Adrenal gland (tissue), 12 donors: ENCODE measurements around the gene TNFRSF1B. TPM values are rescaled to one million over a fixed set of nuclear protein-coding genes. Genes with fewer than 3 reads are reported as not detected.

ENCODE experiments used
- DNase-seq, 7 donors: peaks; one replicate each; pipeline ENCODE4 v3.0.0-alpha.2; 2019 to 2020
- H3K27ac ChIP-seq, 5 donors: fragments of 200-600 bp; sonication (generic) in 4 of 5; 1 replicate in 3 of 5; 2 replicates in 2 of 5; pipeline versions ENCODE4 v1.5.1 to v1.8.0; 2016 to 2020; ENCODE audit warnings: mild to moderate bottlenecking in 1 of 5
- H3K27me3 ChIP-seq: fragments of 200-600 bp; 2 replicates; pipeline ENCODE4 v1.8.0; 2021
- H3K36me3 ChIP-seq, 2 donors: fragments of 200-600 bp; replicated peaks in 1 of 2; 1 replicate in 1 of 2; 2 replicates in 1 of 2; pipeline versions ENCODE4 v1.5.1 to v1.8.0; 2018 to 2022
- H3K4me1 ChIP-seq, 2 donors: fragments of 200-600 bp; replicated peaks in 1 of 2; 1 replicate in 1 of 2; 2 replicates in 1 of 2; pipeline versions ENCODE4 v1.5.1 to v1.8.0; 2018 to 2021
- H3K4me3 ChIP-seq, 4 donors: fragments of 200-600 bp; sonication (generic) in 3 of 4; one replicate each; pipeline ENCODE4 v1.5.1; 2016 to 2018
- H3K9me3 ChIP-seq, 3 donors: fragments of 200-600 bp; sonication (generic) in 1 of 3; replicated peaks in 1 of 3; 1 replicate in 2 of 3; 2 replicates in 1 of 3; pipeline versions ENCODE4 v1.5.1 to v1.8.0; 2016 to 2021
- CTCF ChIP-seq, 6 experiments: fragments of 450-650 bp in 4 of 6; fragments of 200-600 bp in 2 of 6; sonication (generic) in 1 of 6; IDR thresholded peaks; 1 replicate in 5 of 6; 2 replicates in 1 of 6; pipeline versions ENCODE4 v1.5.1 to v1.8.0; 2016 to 2021; ENCODE audit warnings: antibody characterized with exemption in 6 of 6, mild to moderate bottlenecking in 2 of 6, moderate library complexity in 1 of 6
- POLR2A ChIP-seq, 2 donors: fragments of 450-650 bp; IDR thresholded peaks; one replicate each; pipeline ENCODE4 v1.6.1; 2017; ENCODE audit warnings: antibody characterized with exemption in 2 of 2, mild to moderate bottlenecking in 2 of 2, moderate library complexity in 1 of 2
- WGBS, 4 donors: extraction: QIAGEN DNeasy Blood & Tissue Kit in 2 of 4; methylation state at CpG; one replicate each; pipeline versions ENCODE4 v1.1.5 to v1.1.7; 2013 to 2017; 5-methylcytosine and 5-hydroxymethylcytosine counted together
- intact Hi-C, 2 donors: fragments of 100-400 bp; cut with DNase I; formaldehyde crosslinking; loops; one replicate each; pipeline versions ENCODE4 v1.14.1 to v1.15.0; 2022 to 2023
- polyA plus RNA-seq, 3 donors: library from polyadenylated mRNA; stranded (reverse); fragments of 200-250 nt in 2 of 3; fragments of 350-450 nt in 1 of 3; fragmentation: Illumina TruSeq in 1 of 3; extraction: RNeasy Lipid Tissue Mini Kit (QIAGEN cat#74804) in 1 of 3; gene quantifications; one replicate each; pipeline ENCODE4 v1.2.3, GENCODE V29; 2013 to 2014
- total RNA-seq, 9 donors: library from RNA; depleted of rRNA in 4 of 9; stranded (reverse); fragments of >200 nt in 4 of 9; fragments of 120-200 nt in 1 of 9; fragmentation: NEBNext Ultra II Directional in 1 of 9; extraction: Animal tissue kit (Norgen Biotek cat#: 25700) in 1 of 9; gene quantifications; one replicate each; pipeline versions ENCODE4 v1.1.0 to v1.2.4, GENCODE V29; 2013 to 2023
- donor health status: healthy with polysubstance abuse.
- donor health status: Bipolar disorder and iron deficiency.
- donor health status: DM: yes; HTN: yes; CAD: no.
- donor health status: DM: no; HTN: no; CAD: no.
- donor health status: DM: no; HTN: no; CAD: no.
- donor health status: DM: yes; HTN: yes; CAD: no.

The TNFRSF1B gene
- total and polyA plus RNA-seq, 12 donors = 4.0 to 58.3 (median 32.5) TPM

- H3K27ac ChIP-seq = peak overlapping the region in 3 of 5 donors; percentile 31 to 88 (median 85)
- H3K4me3 ChIP-seq = no peak overlapping the region
- H3K4me1 ChIP-seq = peaks cover 19 to 72% of the 10 kb centered on the region in 2 donors
- TF ChIP-seq CTCF (IDR thresholded peaks at IDR 0.05) (no peak), POLR2A (IDR thresholded peaks at IDR 0.05) (no peak)
- WGBS, 4 donors = 58 to 69% (median 63%) methylated on average over 4 of the region's 4 CpGs
- DNase-seq = no peak
- H3K9me3 ChIP-seq = no peaks in the 10 kb centered on the region
- no peaks in the 10 kb centered on the region for H3K27me3 ChIP-seq
- H3K36me3 ChIP-seq = no peaks in the 10 kb centered on the region
- intact Hi-C loops = no loop called here
Observed at GRCh38 chr1:12182410-12182984, 15.7 kb downstream of the TNFRSF1B start.

GRCh38 chr1:12183095-12183794, 16.5 kb downstream of the TNFRSF1B start:
- WGBS, 4 donors = 79 to 95% (median 92%) methylated on average over 7 of the region's 7 CpGs
- no peaks in the 10 kb centered on the region for H3K27me3 ChIP-seq
- DNase-seq = no peak
- peaks cover 19 to 70% of the 10 kb centered on the region in 2 donors for H3K4me1 ChIP-seq
- no peaks in the 10 kb centered on the region for H3K9me3 ChIP-seq
- H3K27ac ChIP-seq = peak overlapping the region in 3 of 5 donors; percentile 39 to 93 (median 88)
- no peak overlapping the region for H3K4me3 ChIP-seq
- intact Hi-C loops = no loop called here
- TF ChIP-seq CTCF (IDR thresholded peaks at IDR 0.05) (no peak), POLR2A (IDR thresholded peaks at IDR 0.05) (no peak)
- no peaks in the 10 kb centered on the region for H3K36me3 ChIP-seq

GRCh38 chr1:12184008-12184681, 17.4 kb downstream of the TNFRSF1B start:
- WGBS, 4 donors = 20 to 50% (median 32%) methylated on average over 3 to 10 of the region's 10 CpGs
- intact Hi-C loops = no loop called here
- H3K27me3 ChIP-seq = no peaks in the 10 kb centered on the region
- H3K4me3 ChIP-seq = peak overlapping the region in 1 of 4 donors; percentile 23
- no peaks in the 10 kb centered on the region for H3K36me3 ChIP-seq
- H3K9me3 ChIP-seq = no peaks in the 10 kb centered on the region
- peak; percentile 64 to 89 (median 80) for DNase-seq
- peaks cover 19 to 72% of the 10 kb centered on the region in 2 donors for H3K4me1 ChIP-seq
- TF ChIP-seq CTCF (IDR thresholded peaks at IDR 0.05) (peak in 2 of 6 experiments; percentile 10 to 41), POLR2A (IDR thresholded peaks at IDR 0.05) (peak in 1 of 2 donors; percentile 39)
- H3K27ac ChIP-seq = peak overlapping the region; percentile 70 to 93 (median 79)
